Activated CD4-positive, CD25-positive, alpha-beta regulatory T cell treated with anti-CD3 and anti-CD28 coated beads, Interleukin-2, amount 50 U/mL, for 72 hours (primary cell): ENCODE results near the gene NDUFS8.

Experiments used
- DNase-seq: peaks from one replicate; pipeline ENCODE4 v3.0.0; 2021

NDUFS8 gene

GRCh38 chr11:68003846-68004550, 26.5 kb upstream of the NDUFS8 start, which contains the start of gene UNC93B1:
Gene UNC93B1 (minus strand): TSS chr11:68004097. CDS start chr11:68004043, 54 bp downstream.
- DNase-seq, result peak; percentile 86

- DNase-seq, result no peak
These were observed 25.7 kb upstream of the NDUFS8 start for GRCh38 chr11:68004551-68005335.

DNA sequence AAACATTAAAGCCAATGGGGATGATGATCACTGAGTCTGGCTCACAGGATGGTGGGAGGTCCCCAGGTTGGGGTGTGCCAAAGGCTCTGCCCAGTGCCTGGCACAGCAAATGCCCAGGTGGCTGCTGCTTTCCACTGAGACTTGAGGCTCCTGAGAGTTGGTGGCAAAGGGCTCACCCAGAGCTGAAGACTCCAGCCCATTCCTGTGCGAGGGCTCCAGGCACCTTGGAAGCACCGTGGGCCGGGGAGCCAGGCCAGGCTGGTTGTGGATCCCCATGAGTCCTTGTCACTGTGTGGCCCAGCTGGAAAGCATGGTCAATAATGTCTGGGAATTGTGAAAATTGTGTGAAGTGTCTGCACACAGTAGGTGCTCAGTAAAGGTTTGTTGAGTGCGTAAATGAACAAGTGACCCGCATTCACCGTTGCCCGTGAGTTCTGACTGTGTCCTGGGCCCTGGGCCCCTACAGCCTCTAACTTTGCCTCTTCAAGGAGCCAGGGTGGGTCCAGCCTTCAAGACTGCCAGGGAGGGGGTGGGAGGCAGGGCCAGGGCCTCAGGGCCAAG, 23.8 kb upstream of the NDUFS8 start:
- DNase-seq, result no peak

- DNase-seq, result no peak
These were observed 22.7 kb upstream of the NDUFS8 start for GRCh38 chr11:68007498-68008380.

DNA sequence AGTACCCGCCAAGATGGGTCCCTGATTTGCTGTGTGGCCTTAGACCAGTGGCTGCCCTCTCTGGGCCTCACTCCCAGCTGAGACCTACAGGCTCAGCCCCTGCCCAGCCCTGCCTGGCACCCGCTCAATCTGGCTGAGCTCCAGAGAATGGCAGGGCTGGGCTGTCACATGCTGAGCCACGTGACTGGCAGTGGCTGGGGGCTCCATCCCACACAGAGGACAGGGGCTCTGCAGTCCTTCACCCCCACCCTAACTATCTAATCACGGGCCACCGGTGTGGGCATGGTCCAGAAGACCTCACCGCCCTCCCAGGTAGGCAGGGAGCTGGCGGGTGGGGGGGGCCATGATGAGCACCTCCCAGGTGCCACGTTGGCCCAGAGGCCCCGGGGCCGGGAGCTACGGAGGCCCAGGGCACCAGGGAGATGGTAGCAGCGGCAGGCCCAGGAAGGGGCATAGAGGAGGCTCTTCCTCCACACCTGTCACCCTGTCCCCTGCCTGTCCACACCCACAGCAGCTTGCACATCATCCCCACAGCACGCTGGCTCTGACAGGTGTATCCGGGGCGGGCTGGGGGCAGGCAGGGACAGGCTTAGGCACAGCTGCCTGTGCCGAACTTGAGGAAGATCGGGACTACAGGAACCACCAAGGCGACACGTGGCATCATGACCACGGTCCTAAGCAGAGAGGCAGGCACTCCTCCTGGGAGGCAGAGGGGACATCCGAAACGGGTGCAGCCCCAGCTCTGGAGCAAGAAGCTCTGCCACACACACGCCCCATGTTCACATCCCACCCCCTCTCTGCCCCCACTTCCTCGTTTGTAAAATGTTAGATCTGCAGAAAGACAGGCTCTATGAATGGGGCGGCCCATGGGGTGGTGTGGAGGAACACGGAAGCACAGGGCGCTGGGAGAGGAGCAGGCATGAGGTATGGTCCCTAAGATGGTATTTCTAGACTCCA, 21.8 kb upstream of the NDUFS8 start:
- no peak for DNase-seq

DNA sequence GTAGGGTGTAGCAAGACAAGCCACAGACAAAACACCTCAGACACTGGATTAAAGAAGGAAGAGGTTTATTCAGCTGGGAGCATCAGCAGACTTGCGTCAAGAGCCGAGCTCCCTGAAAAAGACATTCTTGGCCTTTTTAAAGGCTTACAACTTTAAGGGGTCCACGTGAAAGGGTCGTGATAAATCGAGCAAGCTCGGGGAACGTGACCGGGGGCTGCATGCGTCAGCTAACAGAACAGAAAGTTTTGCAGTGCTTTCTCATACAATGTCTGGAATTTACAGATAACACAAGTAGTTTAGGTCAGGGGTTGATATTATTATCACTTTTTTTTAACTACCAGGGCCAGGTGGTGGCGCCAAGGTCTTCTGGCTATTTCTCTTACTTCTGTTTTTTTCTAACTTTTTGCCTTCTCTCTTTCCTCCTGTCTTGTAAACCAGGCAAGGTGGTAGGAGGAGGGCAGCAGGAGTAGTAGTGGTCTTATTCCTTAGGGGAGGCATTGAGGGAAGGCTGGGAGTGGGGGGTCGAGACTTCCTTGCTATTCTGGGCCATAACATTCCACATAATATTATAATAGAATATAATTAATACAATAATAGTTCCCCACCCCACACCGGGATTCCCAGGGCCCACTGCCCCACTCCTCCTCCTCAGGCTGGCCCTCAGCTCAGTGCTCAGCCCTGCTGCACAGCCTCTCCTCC, 20.9 kb upstream of the NDUFS8 start:
- no peak for DNase-seq

DNA sequence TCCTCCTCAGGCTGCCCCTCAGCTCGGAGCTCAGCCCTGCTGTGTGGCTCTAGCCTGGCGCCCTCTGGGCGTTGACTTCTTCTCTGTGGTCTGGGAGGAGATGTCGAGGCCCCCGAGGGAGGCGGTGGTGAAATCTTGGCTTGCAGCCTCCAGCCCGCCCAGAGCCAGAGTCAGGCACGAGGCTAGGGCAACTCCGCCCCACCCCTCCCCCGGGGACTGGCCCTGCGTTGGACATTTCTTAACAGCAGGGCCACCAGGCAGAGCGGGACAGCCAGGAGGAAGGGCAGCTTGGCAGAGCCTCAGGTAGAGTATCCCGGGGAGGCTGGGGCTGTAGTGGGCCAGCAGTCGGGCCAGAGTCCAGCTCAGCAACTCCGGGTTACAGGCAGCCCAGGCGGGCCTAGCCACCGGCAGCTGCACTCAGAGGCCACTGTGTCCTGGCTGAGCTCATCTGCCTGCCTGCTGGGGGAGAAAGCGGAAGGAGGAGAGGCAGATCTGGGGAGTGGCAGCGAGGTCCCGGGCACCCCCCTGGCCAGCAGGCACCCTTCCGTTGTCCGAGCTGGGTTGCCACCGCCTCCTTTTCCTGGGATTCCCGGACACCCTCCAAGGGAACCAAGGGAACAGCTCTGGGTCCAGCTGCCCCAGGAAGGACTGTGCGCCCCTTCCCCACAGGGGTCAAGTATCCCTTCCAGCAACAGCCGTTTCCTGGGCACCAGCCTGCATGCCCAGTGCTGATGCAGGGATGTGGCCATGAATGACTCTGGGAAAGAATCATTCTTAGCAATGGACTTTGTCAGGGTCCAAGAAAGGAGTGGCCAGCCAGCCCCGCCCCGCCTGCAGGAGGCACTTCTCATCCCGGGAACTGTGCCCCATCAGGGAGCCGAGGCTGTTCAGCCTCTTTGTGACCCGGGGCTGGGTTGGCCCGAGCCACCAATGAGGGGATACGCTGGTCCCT, 20.1 kb upstream of the NDUFS8 start, which contains the start of gene ALDH3B1:
TSS of gene ALDH3B1 (plus strand) at position 238 of the 952 bp plus-strand sequence. CDS start 4,971 bp downstream, outside the sequence.
- DNase-seq, result no peak

DNA sequence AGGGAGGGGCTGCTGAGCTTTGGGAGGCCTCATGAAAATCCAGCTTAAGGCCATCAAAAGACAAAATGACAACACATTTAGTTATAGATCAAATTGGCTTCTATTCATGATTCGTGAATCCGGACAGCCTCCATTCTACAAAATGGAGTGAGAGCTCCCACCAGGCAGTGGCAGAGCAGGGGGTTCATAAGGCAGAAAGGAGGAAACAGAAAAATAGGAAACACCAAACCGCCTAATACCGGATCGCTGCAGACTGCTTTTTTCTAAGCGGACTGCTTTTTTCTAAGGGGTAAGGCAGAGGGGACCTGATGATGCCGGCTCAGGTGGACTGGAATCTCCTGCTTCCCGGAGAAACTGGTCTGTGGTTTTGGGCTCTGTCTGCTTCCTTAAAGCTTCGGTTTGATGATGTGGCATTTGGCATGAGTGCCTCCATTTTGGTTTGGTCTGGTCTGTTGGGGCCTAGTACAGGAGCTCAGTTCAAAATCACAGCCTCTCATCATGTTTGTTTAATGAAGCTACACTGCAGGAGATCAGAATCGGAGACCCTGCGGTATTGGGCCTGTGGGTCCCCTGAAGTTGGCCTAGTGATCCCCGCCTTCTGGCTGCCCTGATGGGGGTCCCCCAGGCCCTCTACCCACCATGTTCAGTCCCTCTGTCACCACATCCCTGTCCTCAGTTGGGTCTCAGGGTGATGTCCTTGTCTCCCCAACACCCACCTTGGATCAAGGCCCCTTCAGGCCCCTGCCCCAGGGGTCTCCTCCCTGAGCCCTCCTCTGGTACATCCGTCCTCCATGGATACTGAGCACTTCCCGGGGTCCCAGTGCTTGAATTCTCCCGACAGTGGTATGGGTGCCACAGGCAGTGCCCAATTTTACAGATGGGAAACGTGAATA, 19.2 kb upstream of the NDUFS8 start:
- no peak for DNase-seq

DNA sequence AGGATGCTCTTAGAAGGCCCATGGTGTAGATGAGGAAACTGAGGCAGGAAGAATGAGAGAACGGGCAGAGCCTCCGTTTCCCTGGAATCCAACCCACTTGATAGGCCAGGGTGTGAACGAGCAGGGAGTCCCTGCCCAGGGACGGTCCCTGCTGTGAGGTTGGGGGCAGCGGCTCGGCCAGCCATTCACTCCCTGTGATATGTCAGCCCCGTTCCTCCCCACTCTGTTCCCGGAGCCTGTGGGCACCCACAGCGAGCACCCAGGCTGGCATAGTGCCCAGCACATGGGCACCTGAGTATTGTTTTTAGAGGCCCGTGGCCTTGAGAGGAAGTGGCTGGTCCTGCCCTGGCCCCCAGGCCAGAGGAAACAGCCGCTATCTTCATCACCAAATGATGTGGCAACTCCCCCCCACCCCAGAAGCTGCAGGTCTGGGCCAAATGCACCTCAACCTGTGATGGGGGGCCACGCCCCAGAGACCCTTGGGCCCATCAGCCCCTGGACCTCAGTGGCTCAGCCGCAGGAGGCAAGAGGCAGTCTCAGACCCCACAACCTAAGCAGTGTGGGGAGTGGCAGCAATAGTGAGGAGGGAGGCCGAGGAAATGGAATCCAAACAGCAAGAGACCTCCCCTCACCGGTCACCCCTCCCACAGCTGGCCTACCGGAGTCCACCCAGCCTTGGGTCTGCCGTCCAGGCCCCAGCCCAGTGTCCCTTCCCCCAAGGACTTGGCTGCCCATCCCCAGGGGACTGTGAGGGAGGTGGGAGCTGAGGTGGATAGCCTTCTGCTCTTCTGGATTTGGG, 18.2 kb upstream of the NDUFS8 start:
- no peak for DNase-seq

GRCh38 chr11:68012843-68013610, 17.5 kb upstream of the NDUFS8 start:
- no peak for DNase-seq

DNA sequence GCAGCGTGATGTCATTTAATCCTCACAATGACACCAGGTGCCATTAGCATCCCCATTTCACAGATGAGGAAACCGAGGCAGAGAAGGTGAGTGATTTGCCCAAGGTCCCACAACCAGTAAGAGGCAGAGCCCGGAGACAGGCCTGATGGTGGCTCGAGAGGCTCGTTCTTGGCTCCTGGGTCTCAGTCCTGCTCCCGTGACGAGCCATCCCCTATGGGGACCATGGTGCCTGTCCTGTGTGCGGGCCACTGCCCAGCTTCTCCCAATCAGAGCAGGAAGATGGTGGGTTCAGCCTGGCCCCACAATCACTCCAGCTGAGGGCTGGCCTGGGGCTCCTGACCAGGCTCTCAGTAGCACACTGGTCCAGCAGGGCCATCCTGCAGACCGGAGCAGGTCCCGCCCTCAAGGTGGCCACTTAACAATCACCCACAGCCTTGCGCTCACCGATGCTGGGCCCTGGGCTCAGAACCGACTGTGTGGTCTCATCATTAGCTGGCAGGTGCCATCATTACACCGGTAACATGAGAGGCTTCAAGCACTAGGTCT, 16.8 kb upstream of the NDUFS8 start:
- no peak for DNase-seq

- DNase-seq, result no peak
These were observed 16.1 kb upstream of the NDUFS8 start for GRCh38 chr11:68014157-68014946.

- no peak for DNase-seq
These were observed 15.5 kb upstream of the NDUFS8 start for GRCh38 chr11:68014947-68015447.

- no peak for DNase-seq
These were observed 15.0 kb upstream of the NDUFS8 start for GRCh38 chr11:68015467-68015866.

GRCh38 chr11:68016161-68016903, 14.1 kb upstream of the NDUFS8 start:
- DNase-seq, result no peak
